ENCODE results near the gene PCED1B.

DNA sequence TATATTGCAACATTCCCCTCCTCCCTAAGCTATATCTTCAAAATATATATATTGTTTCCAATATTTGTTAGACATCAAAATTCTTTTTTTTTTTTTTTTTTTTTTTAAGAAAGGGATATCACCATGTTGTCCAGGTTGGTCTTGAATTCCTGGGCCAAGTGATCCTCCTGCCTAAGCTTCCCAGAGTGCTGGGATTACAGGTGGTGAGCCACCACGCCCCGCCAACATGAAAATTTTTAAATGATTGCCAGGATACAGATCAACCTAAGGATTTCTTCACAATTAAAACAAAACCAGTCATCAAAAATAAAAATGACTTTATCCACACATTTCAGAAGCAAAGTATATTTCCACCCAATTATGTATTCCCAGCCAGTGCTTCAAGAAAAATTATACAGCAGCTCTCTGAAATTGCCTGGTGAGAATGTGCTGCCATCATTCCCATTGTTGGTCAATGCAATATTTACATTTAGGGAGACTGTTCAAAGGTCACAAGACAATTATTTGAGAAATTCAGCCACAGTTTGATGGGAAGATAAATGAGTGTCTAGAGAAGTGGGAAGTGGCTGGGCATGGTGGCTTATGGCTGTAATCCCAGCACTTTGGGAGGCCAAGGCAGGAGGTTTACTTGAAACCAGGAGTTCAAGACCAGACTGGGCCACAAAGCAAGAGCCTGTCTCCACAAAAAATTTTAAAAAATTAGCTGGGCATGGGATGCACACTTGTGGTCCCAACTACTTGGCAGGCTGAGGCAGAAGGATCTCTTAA lies 142.0 kb downstream of the PCED1B start:
- TF ChIP-seq CTCF (IDR thresholded peaks at IDR 0.05; ENCODE audit: poor library complexity) (no peak), EZH2 (IDR thresholded peaks at IDR 0.05; ENCODE audit: borderline replicate concordance) (no peak)
